SK-MEL-5 (cell line): ENCODE results near the gene ZNF428. TPM values are rescaled to one million over a fixed set of nuclear protein-coding genes. Genes with fewer than 3 reads are reported as not detected.
"Not testable (repeated sequence)": the region's sequence is repeated elsewhere in the genome, so short reads cannot be mapped to it uniquely, and the experiment has no call there.

Experiments
- DNase-seq: peaks from one replicate; pipeline ENCODE4 v3.0.0-alpha.2; 2016; ENCODE audit warnings: low read depth, low spot score
- in situ Hi-C: cut with HindIII; loops from 2 replicates; pipeline ENCODE4 v1.10.0; 2016; ENCODE audit warnings: low sequenced_read_pairs, high pct_unique_total_duplicates, low pct_unique_long_range_greater_than_20kb
- total RNA-seq: library from RNA; depleted of rRNA; stranded (reverse); fragments of >200 nt; shearing (Covaris generic); gene quantifications from 2 replicates; pipeline ENCODE4 v1.2.3, GENCODE V29; 2014

ZNF428 gene
- total RNA-seq, 1 experiment from 2014 or later: 44.6 TPM

DNA sequence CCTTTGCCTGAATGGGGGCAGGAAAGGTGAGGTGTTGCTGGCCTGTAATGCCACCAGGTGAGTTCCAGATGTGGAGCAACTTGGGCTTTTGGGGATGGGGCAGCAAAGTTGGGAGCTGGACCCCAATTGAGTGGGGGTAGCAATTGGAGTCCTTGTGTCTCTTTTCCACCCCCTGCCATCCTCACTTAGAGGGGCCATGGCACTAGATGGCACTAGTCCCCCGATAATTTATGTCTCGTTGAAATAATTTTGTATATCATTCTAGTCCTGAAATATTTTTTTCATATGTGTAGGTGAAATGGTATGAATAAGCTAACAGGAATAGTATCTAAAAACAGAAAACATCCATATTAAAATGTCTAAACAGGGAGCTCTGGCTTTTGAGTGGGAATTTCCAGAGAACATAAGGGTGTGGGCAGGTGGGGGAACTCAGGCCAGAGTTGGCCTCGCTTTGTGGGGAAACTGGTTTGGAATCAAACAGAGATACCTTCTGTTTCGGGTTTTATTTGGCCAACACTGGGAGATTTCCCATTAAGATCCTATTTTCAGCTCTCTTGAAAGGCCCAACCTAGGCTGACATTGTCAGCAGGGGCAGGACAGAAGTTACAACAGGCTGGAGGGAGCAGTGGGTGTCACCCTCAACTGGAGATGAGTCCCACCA, 19.7 kb downstream of the ZNF428 start:
- in situ Hi-C loops: no loop called here
- DNase-seq: no peak

DNA sequence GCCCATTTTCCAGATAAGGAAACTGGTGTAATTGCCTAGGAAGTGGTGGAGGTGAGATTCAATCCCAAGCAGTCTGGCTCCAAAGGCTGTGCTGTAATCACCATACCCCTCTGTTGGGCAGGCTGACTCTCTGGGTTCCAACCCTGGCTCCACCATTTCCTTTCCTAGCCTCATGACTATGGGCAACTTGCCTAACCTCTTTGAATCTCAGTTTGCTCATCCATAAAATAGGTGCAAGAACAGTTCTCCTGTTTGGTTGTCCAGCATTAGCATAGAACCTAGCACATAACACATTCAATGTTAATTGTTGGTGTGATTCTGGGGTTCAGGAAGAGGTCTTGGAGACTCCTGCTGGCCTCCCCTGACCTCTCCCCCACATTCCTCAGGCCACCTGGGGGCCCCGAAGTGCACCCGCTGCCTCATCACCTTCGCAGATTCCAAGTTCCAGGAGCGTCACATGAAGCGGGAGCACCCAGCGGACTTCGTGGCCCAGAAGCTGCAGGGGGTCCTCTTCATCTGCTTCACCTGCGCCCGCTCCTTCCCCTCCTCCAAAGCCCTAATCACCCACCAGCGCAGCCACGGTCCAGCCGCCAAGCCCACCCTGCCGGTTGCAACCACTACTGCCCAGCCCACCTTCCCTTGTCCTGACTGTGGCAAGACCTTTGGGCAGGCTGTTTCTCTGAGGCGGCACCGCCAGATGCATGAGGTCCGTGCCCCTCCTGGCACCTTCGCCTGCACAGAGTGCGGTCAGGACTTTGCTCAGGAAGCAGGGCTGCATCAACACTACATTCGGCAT, 20.8 kb downstream of the ZNF428 start:
- DNase-seq: no peak
- in situ Hi-C loops: no loop called here

DNA sequence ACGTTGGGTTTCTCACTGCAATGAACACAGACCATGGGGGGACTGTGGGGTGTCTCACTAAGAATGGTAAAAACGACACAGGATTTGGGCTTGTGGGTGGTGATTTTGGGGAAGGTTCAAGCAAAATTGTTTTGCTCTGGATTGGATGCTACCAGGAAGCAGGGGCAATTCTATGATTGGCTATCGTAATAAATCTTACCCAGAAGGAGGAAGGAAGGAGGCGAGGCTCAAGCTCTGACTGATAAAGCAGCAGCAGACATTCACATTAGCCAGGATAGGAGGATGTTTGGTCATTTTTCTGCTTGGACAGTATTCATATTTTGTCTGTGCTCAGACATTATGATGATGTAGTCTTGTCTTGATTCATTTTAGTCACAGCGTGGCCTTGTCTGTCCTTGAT, 21.6 kb downstream of the ZNF428 start:
- DNase-seq: no peak
- in situ Hi-C loops: no loop called here

DNA sequence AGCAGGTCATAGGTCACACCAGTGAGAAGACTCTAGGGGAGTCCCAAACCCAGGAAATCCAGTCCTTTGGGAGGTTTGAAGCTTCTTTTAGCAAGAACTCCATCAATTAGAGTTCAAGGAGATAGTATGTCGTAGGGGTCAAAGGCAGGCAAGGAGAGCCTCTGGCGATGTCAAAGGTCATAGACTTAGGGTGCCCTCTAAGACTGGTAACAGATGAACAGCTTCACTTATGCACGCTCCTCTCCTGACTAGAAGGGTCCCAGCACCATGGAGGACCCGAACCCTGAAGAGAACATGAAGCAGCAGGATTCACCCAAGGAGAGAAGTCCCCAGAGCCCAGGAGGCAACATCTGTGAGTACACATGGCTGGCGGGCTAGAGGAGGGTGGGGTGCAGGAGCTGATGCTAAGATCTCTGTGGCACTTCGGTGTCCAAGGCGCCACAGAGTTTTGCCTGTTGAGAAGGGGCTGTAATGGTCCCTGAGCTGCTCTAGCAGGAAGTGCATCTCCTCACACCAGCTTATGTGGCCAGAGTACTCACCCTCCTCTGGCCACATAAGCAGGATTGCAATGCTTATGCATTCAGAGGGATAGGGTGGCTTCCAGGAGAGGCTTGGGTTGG, 22.5 kb downstream of the ZNF428 start:
- no peak for DNase-seq
- in situ Hi-C loops: no loop called here

DNA sequence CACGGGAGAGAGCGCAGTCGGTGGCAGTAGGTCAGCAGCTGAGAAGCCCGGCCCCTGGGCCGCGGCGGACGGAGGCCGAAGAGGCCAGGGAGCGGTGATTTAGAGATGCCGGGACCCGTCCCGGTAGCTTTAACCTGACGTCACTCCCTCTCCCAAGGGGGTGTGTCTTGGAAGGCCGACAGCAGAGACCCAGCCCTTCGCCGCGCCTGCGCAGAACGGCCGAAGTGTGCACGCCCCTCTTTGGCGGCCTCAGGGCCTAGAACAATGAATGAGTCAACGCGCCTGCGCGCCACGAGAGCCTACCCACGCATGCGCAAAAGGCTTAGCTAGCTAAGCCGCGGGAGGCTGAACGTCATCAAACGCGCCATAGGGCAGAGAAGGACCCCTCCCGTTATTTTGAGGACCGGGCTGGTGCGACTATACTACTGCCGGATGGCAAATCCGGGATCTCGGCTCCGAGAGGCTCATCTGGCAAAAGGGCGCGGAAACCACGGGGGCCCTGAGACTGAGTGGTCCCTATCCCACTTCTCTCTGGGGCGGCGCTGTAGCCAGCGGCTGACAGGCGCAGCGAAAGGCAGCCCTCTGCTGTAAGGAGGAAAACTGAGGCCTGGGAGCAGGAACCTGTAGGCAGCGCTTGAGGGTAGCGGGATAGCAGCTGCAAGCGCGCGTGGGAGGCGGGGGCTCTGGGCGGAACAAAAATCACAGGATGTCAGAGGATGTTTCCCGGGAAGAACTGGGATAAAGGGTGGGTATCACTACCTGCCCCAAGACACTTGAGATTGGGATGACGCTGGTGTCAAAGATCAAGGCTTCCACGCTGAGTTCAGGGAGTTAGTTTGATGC, 23.2 kb downstream of the ZNF428 start, which contains the start of the genes IRGQ and ZNF576:
Gene IRGQ, minus strand, starts transcription at position 136 of the 843 bp plus-strand sequence. CDS start 796 bp downstream, outside the sequence.
Gene ZNF576, plus strand, starts transcription at position 597 of the 843 bp plus-strand sequence. CDS start 514 bp downstream, outside the sequence.
- in situ Hi-C loops: no loop called here
- peak; percentile 99 for DNase-seq

DNA sequence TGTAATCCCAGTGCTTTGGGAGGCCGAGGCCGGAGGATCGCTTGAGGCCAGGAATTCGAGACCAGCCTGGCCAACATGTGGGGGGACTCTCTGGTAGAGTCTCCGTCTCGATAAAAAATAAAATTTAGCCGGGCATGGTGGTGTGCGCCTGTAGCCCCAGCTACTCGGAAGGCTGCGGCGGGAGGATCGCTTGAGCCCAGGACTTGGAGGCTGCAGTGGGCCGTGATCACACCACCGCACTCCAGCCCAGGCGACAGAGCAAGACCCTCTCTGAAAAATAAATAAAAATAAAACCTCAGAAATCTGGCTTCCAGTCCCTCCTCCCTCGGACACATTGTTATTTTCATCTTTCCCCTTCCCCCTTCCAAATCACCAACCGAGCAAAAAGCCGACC, 23.8 kb downstream of the ZNF428 start:
- in situ Hi-C loops: no loop called here
- no peak for DNase-seq

DNA sequence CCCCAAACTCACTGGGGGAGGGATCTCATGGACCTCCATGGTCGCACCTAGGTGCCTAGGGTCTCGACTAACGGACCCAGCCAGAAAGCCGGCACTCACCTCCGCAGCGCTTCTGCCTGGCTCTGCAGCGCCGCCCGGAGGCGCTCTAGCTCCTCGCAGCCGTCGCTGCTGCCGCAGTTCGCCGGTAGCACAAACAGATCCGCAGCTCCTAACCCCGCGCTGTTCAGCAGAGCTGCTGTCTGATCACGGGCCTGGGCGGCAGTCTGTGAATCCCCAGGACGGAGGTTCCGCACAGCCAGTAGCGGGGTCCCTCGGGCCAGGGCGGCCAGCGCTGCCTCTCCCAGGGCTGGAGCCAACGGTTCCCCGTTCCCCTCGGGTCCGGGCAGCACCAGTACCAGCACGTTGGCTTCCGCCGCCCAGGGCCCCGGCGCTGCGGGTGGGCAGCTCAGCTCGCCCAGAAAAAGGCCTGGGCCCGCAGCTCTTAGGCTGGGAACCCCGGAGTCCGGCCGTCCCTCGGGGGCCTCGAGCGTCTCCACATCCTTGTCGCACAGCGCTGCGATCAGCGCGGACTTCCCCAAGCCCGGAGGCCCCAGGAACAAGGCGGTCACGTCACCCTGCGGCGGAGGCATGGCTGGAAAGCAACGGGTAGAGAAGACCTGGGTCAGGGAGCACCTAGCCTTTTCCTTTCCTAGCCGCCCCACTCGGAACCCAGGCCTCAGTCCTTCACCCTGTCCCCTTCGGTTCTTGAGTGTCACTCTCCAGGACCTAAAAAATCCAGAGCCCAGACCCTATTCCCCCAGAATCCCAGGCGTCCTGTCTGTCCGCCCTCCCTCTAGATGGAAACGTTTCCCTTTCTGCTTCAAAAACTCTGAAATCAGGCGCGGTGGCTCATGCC, 24.5 kb downstream of the ZNF428 start:
- in situ Hi-C loops: no loop called here
- peak; percentile 53 for DNase-seq

DNA sequence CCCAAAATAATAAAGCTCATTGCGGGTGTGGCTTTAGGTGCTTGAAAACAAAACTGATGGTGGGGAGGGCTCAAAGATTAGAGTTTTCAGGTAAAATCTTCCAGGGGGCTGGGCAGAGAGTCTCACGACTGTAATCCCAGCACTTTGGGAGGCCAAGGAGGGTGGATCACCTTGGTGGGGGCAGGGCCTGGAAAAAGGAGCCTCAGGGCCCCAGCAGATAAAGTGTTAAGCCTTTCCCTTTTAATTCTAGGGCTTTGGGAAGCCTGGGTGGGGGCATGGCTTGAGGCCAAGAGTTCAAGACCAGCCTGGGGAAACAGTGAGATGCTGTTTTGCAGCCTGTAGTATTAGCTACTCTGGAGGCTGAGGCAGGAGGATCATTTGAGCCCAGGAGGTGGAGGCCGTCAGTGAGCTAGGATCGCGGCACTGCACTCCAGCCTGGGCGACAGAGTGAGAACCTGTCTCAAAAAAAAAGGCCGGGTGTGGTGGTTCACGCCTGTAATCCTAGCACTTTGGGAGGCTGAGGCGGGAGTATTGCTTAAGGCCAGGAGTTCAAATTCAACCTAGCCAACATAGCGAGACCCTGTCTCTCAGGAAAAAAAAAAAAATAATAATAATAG, 25.2 kb downstream of the ZNF428 start:
- DNase-seq: no peak
- in situ Hi-C loops: no loop called here

DNA sequence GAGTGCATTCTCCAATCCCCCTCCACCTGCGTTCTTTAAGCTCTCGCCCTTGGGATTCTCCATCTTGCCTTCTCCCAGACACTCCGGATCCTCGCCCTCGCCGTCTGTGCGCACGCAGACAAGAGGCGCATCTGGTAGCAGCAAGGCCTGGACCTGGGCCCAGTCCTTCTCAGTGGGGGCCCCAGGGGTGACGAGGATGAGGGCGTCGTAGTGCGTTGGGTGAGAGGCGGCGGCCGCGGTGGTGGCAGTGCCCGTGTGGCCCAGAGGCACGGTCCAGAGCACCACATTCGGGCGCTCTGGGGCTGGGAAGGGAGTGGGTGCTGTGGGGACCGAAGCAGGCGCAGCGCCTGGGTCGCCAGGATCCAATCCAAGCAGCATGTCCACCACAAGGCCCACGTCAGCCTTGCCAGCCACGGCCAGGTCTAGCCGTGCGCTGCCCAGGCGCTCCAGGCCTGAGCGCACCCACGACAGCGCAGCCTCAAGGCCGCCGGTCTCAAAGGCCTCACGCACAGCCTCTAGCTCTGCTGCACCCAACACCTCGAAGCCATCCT, 26.6 kb downstream of the ZNF428 start:
- in situ Hi-C loops: no loop called here
- DNase-seq: no peak

DNA sequence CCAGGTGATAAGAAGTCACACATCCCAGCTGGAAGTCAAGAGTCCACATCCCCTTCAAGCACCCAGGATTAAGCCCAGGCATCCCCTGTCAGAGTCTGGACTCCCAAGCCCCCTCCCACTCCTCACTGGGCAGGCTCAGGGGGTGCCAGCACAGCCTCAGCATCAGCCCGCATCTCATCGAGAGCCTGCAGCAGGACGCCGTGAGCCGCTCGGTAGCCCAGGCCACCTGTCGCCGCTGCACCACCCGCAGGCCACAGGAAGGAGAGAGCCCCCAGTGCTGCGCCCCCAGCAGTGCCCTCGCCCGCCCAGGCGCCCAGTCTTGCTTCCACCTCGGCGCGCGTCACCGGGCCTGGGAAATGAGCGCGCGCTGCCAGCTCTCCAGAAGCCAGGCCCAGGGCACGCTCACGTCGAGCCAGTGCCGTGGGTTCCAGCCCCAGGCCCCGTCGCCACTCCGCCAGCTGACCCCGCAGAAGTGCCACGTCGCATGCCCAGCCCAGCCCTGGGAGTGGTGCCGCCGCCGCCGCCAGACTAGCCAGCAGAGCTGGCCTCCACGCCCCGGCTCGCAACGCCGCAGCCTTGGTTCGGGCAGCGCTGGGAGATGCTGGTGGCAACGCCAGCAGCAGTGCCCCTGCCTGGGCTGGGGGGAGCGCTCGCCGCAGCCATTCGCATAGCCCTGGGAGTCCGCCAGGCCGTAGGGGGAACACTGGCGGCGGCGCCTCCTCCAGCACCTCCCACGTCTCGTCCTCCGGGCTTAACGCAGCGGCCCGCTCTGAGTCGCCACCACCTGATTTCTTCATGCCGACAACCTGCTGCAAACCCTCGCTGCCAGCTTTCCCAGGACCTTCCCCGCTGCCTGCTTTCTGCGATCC, 27.3 kb downstream of the ZNF428 start:
- DNase-seq: no peak
- in situ Hi-C loops: no loop called here

DNA sequence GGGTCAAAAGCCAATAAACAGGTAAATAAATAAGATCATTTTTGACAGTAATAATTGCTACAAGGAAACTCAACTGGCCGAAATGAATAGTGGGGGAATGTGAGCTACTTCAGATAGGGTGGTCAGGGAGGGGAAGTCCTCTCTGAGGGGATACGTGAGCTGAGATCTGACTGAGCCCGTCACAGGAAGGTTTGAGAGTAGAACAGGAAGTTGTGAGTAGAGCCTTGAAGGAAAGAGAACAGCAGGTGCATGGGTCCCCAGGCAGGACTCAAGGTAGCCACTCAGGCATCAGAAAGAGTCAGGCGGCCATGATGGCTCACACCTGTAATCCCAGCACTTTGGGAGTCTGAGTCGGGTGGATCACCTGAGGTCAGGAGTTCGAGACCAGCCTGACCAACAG, 29.8 kb downstream of the ZNF428 start:
- in situ Hi-C loops: no loop called here
- no peak for DNase-seq

DNA sequence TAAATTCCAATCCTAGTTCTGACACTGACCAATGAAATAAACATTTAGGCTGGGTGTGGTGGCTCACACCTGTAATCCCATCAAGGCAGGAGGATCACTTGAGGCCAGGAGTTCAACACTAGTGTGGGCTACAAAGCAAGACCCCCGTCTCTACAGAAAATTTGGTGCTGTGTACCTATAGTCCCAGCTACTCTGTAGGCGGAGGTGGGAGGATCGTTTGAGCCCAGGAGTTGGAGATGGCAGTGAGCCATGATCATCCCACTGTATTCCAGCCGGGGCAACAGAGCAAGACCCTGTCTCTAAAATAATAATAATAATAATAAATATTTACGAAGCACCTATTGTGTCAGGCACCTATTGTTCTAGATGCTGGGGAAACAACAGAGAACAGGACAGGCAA, 30.2 kb downstream of the ZNF428 start:
- no peak for DNase-seq
- in situ Hi-C loops: no loop called here

DNA sequence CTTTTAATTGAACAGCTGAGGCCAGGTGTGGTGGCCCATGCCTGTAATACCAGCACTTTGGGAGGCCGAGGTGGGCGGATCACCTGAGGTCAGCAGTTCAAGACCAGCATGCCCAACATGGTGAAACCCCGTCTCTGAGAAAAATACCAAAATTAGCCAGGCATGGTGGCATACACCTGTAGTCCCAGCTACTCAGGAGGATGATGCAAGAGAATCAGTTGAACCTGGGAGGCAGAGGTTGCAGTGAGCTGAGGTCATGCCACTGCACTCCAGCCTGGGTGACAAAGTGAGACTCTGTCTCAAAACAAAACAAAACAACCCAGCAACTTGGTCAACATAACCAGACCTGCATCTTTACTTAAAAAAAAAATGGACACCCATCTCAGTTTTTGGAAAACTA, 32.4 kb downstream of the ZNF428 start:
- DNase-seq, in situ Hi-C loops: not testable (repeated sequence)

DNA sequence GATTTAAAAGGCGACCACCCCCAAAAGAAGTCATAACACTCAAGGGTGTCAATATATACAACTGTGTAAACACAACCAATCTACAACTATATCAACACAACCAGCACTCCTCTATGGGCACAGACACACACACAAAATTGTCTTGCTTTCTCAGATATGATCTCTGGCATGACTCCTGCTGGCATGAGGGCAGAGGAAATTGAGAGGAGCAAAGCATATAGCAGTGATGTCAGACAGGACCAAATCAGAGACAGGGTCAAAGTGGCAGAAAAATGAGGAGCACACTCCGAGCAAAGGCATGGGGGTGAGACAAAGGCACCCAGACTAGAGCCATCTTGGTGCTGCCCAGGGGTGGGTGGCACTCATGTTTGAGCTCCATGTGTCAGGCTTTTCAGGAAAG, 33.1 kb downstream of the ZNF428 start:
- in situ Hi-C loops: no loop called here
- no peak for DNase-seq

DNA sequence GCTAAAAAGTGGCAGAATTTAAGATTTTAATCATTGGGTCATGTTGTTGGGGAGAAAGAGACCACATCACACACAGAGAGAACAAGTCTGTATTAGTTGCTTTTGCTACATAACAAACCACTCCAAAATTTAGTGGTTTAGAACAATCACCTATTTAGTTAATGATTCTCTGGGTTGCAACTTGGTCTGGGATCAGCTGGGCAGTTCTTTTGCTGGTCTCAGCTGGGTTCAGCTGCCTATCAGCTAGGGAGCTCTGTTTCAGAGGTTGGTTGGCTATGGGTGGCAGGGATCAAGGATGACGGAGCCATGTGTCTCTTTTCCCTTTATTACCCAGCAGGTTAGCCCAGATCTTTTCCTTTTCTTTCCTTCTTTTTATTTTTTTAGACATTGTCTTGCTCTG, 34.9 kb downstream of the ZNF428 start:
- DNase-seq: no peak
- in situ Hi-C loops: no loop called here
